ENCODE data around the gene GABRB3. TPM values are rescaled to one million over a fixed set of nuclear protein-coding genes. Genes with fewer than 3 reads are reported as not detected.

GABRB3 gene
- polyA plus RNA-seq, 1 donor: 5.1 TPM

DNA sequence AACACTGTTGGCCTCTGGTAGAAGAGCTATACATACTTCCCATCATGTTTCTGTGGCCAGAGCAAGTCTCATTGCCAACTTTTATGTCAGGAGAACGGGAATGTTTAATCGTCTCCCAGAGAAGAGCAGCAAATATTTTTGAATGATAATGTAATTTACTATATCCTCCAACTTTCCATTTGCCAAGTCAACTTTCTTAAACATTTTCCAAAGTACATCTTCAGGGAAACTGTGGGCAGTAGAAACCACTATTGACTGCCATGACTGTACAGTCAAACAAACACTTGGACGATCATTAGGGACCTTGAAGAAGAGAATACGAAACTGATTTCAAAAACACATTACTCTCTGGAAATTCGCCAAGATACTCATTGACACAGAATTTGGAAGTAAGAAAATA is 201.5 kb downstream of the GABRB3 start:
- H3K4me3 ChIP-seq (ENCODE audit: low read length): no peak overlapping the region
- no CpG with 5 or more reads among the region's 5 CpGs for WGBS (ENCODE audit: insufficient coverage, low lambda C conversion rate)

DNA sequence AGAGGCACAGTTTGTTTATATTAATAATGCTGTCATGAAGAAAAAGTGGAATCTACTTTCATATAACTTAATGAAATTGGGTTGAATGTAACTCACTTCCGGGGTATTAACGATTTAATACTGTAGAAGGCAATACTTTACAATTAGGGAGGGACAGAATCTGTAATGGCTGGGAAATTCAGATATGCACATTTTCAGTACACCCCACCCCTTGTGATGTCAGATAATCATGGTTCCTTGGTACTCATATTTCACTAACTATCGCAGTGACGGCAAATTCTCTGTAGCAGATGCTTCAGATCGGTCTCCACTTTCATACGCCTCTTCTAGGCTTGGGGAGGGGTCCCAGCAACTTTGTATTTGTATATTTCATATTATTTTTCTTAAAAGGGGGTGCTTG is 207.3 kb downstream of the GABRB3 start:
- no peak for DNase-seq
- no peaks in the 10 kb centered on the region for H3K27me3 ChIP-seq (ENCODE audit: control insufficient read depth, insufficient read depth, low read length)
- H3K4me1 ChIP-seq (ENCODE audit: control insufficient read depth, insufficient read depth, low read length): no peaks in the 10 kb centered on the region
- 90% methylated on average over 2 of the region's 6 CpGs for WGBS (ENCODE audit: insufficient coverage, low lambda C conversion rate)
- H3K4me3 ChIP-seq (ENCODE audit: low read length): no peak overlapping the region
- no peak overlapping the region for H3K27ac ChIP-seq (ENCODE audit: low read length)
- H3K36me3 ChIP-seq (ENCODE audit: control insufficient read depth, insufficient read depth, low read length): no peaks in the 10 kb centered on the region
- peaks cover 3% of the 10 kb centered on the region for H3K9me3 ChIP-seq (ENCODE audit: control insufficient read depth, low read depth, low read length)

More for the DNA sequence above, 201.5 kb downstream of the GABRB3 start:
- H3K27ac ChIP-seq (ENCODE audit: low read length): no peak overlapping the region
- no peaks in the 10 kb centered on the region for H3K4me1 ChIP-seq (ENCODE audit: control insufficient read depth, insufficient read depth, low read length)
- H3K27me3 ChIP-seq (ENCODE audit: control insufficient read depth, insufficient read depth, low read length): no peaks in the 10 kb centered on the region
- no peak for DNase-seq
- H3K9me3 ChIP-seq (ENCODE audit: control insufficient read depth, low read depth, low read length): peaks cover 3% of the 10 kb centered on the region
- no peaks in the 10 kb centered on the region for H3K36me3 ChIP-seq (ENCODE audit: control insufficient read depth, insufficient read depth, low read length)

DNA sequence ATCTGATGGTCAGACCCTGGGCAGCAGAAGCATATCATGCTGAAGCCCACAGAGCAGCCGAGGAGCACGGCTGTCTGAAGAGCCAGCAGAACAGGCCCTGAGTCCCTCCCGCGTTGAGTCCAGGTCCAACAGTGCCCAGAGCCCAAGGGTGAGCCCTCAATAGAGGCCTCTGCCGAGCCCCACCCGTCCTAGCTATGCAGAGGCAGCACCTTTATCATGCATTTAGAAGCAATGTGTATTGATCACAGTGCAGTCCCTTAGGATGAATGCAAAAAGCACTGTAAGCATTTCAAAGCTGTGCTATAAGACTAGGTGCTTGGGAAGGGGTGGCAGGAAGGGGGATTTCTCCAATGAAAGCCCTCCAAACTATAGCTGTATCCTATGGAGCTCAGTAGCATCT is 208.5 kb downstream of the GABRB3 start:
- WGBS (ENCODE audit: insufficient coverage, low lambda C conversion rate): no CpG with 5 or more reads among the region's 6 CpGs
- Histone ChIP-seq H3K36me3 (ENCODE audit: control insufficient read depth, insufficient read depth, low read length) (no peaks in the 10 kb centered on the region), H3K4me1 (ENCODE audit: control insufficient read depth, insufficient read depth, low read length) (no peaks in the 10 kb centered on the region), H3K27me3 (ENCODE audit: control insufficient read depth, insufficient read depth, low read length) (no peaks in the 10 kb centered on the region), H3K9me3 (ENCODE audit: control insufficient read depth, low read depth, low read length) (no peaks in the 10 kb centered on the region), H3K27ac (ENCODE audit: low read length) (no peak overlapping the region), H3K4me3 (ENCODE audit: low read length) (no peak overlapping the region)
- DNase-seq: no peak

- DNase-seq: no peak
- 100% methylated on average over 1 of the region's 2 CpGs for WGBS (ENCODE audit: insufficient coverage, low lambda C conversion rate)
- no peaks in the 10 kb centered on the region for H3K27me3 ChIP-seq (ENCODE audit: control insufficient read depth, insufficient read depth, low read length)
These were observed 210.5 kb downstream of the GABRB3 start for GRCh38 chr15:26562336-26562735.

GRCh38 chr15:26561896-26562295 is 211.0 kb downstream of the GABRB3 start:
- WGBS (ENCODE audit: insufficient coverage, low lambda C conversion rate): 100% methylated on average over 2 of the region's 7 CpGs
- Histone ChIP-seq H3K4me3 (ENCODE audit: low read length) (no peak overlapping the region), H3K36me3 (ENCODE audit: control insufficient read depth, insufficient read depth, low read length) (no peaks in the 10 kb centered on the region), H3K4me1 (ENCODE audit: control insufficient read depth, insufficient read depth, low read length) (no peaks in the 10 kb centered on the region), H3K9me3 (ENCODE audit: control insufficient read depth, low read depth, low read length) (no peaks in the 10 kb centered on the region), H3K27me3 (ENCODE audit: control insufficient read depth, insufficient read depth, low read length) (no peaks in the 10 kb centered on the region), H3K27ac (ENCODE audit: low read length) (no peak overlapping the region)
- no peak for DNase-seq

More at GRCh38 chr15:26562336-26562735, 210.5 kb downstream of the GABRB3 start:
- Histone ChIP-seq H3K27ac (ENCODE audit: low read length) (no peak overlapping the region), H3K4me3 (ENCODE audit: low read length) (no peak overlapping the region), H3K4me1 (ENCODE audit: control insufficient read depth, insufficient read depth, low read length) (no peaks in the 10 kb centered on the region), H3K9me3 (ENCODE audit: control insufficient read depth, low read depth, low read length) (no peaks in the 10 kb centered on the region), H3K36me3 (ENCODE audit: control insufficient read depth, insufficient read depth, low read length) (no peaks in the 10 kb centered on the region)

GRCh38 chr15:26561130-26561529 is 211.7 kb downstream of the GABRB3 start:
- Histone ChIP-seq H3K4me1 (ENCODE audit: control insufficient read depth, insufficient read depth, low read length) (no peaks in the 10 kb centered on the region), H3K36me3 (ENCODE audit: control insufficient read depth, insufficient read depth, low read length) (no peaks in the 10 kb centered on the region), H3K27me3 (ENCODE audit: control insufficient read depth, insufficient read depth, low read length) (no peaks in the 10 kb centered on the region), H3K9me3 (ENCODE audit: control insufficient read depth, low read depth, low read length) (no peaks in the 10 kb centered on the region), H3K4me3 (ENCODE audit: low read length) (no peak overlapping the region), H3K27ac (ENCODE audit: low read length) (no peak overlapping the region)
- DNase-seq: no peak
- no CpG with 5 or more reads among the region's 5 CpGs for WGBS (ENCODE audit: insufficient coverage, low lambda C conversion rate)

- no peaks in the 10 kb centered on the region for H3K36me3 ChIP-seq (ENCODE audit: control insufficient read depth, insufficient read depth, low read length)
- no peaks in the 10 kb centered on the region for H3K9me3 ChIP-seq (ENCODE audit: control insufficient read depth, low read depth, low read length)
- H3K4me3 ChIP-seq (ENCODE audit: low read length): no peak overlapping the region
- no peak for DNase-seq
- H3K4me1 ChIP-seq (ENCODE audit: control insufficient read depth, insufficient read depth, low read length): no peaks in the 10 kb centered on the region
- no peaks in the 10 kb centered on the region for H3K27me3 ChIP-seq (ENCODE audit: control insufficient read depth, insufficient read depth, low read length)
- 100% methylated on average over 2 of the region's 3 CpGs for WGBS (ENCODE audit: insufficient coverage, low lambda C conversion rate)
- H3K27ac ChIP-seq (ENCODE audit: low read length): no peak overlapping the region
These were observed 217.0 kb downstream of the GABRB3 start for GRCh38 chr15:26555898-26556297.

- Histone ChIP-seq H3K27ac (ENCODE audit: low read length) (no peak overlapping the region), H3K36me3 (ENCODE audit: control insufficient read depth, insufficient read depth, low read length) (no peaks in the 10 kb centered on the region), H3K27me3 (ENCODE audit: control insufficient read depth, insufficient read depth, low read length) (no peaks in the 10 kb centered on the region), H3K9me3 (ENCODE audit: control insufficient read depth, low read depth, low read length) (no peaks in the 10 kb centered on the region), H3K4me1 (ENCODE audit: control insufficient read depth, insufficient read depth, low read length) (no peaks in the 10 kb centered on the region), H3K4me3 (ENCODE audit: low read length) (no peak overlapping the region)
- WGBS (ENCODE audit: insufficient coverage, low lambda C conversion rate): no CpG with 5 or more reads among the region's 9 CpGs
- DNase-seq: no peak
These were observed 221.4 kb downstream of the GABRB3 start for GRCh38 chr15:26551473-26551872.

DNA sequence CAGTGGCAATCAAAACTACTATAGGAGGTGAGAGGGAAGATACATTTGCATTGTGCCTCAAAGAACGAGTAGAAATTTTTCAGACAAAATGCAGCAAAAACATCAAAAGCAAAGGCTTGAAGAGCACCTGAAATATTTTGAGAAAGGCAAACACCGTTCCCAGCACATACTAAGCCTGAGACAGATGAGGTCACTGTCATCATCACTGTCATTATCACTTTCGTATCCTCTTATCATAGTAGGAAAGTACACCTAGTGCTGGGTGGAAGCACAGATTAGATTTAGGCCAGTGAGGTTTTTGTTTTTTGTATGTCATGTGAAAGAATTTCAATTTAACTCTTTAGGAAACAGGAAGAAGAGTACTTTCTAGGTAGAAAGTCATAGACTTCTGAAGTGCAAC is 222.0 kb downstream of the GABRB3 start:
- WGBS (ENCODE audit: insufficient coverage, low lambda C conversion rate): 50% methylated on average over 1 of the region's 3 CpGs
- Histone ChIP-seq H3K27ac (ENCODE audit: low read length) (no peak overlapping the region), H3K9me3 (ENCODE audit: control insufficient read depth, low read depth, low read length) (no peaks in the 10 kb centered on the region)

DNA sequence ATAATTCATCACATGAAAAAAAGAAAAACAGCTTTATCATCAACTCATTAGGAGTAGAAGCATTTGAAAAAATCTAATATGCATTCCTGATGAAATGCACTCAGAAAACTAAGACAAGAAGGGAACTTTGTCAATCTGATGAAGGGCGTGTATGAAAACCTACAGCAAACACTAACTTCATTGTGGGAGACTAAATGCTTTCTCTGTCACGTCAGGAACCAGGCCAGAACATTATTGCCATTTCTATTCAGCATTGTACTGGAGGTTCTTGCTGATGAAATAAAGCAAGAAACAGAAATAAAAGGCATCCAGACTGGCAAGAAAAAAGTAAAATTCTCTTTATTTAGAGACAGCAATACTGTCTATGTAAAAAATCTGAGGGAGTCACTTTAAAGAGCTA is 235.2 kb downstream of the GABRB3 start:
- no peaks in the 10 kb centered on the region for H3K9me3 ChIP-seq (ENCODE audit: control insufficient read depth, low read depth, low read length)
- no peak overlapping the region for H3K27ac ChIP-seq (ENCODE audit: low read length)
- no peak overlapping the region for H3K4me3 ChIP-seq (ENCODE audit: low read length)
- H3K36me3 ChIP-seq (ENCODE audit: control insufficient read depth, insufficient read depth, low read length): no peaks in the 10 kb centered on the region
- H3K4me1 ChIP-seq (ENCODE audit: control insufficient read depth, insufficient read depth, low read length): no peaks in the 10 kb centered on the region
- WGBS (ENCODE audit: insufficient coverage, low lambda C conversion rate): no CpG with 5 or more reads among the region's 2 CpGs
- H3K27me3 ChIP-seq (ENCODE audit: control insufficient read depth, insufficient read depth, low read length): no peaks in the 10 kb centered on the region
- DNase-seq: no peak

More for the DNA sequence above, 222.0 kb downstream of the GABRB3 start:
- Histone ChIP-seq H3K36me3 (ENCODE audit: control insufficient read depth, insufficient read depth, low read length) (no peaks in the 10 kb centered on the region), H3K27me3 (ENCODE audit: control insufficient read depth, insufficient read depth, low read length) (no peaks in the 10 kb centered on the region), H3K4me1 (ENCODE audit: control insufficient read depth, insufficient read depth, low read length) (no peaks in the 10 kb centered on the region), H3K4me3 (ENCODE audit: low read length) (no peak overlapping the region)
- DNase-seq: no peak

DNA sequence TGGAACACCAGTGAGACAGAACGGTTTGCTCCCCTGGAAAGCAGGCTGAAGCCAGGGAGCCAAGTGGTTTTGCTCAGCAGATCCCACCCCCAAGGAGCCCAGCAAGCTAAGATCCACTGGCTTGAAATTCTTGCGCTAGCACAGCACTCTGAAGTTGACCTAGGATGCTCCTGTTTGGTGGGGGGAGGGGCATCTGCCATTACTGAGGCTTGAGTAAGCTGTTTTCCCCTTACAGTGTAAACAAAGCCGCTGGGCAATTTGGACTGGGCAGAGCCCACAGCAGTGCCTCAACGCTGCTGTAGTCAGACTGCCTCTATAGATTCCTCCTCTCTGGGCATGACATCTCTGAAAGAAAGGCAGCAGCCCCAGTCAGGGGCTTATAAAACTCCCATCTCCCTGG is 241.4 kb downstream of the GABRB3 start:
- no CpG with 5 or more reads among the region's 4 CpGs for WGBS (ENCODE audit: insufficient coverage, low lambda C conversion rate)
- H3K36me3 ChIP-seq (ENCODE audit: control insufficient read depth, insufficient read depth, low read length): no peaks in the 10 kb centered on the region

More for the DNA sequence above, 241.4 kb downstream of the GABRB3 start:
- H3K27ac ChIP-seq (ENCODE audit: low read length): no peak overlapping the region
- no peaks in the 10 kb centered on the region for H3K27me3 ChIP-seq (ENCODE audit: control insufficient read depth, insufficient read depth, low read length)
- no peaks in the 10 kb centered on the region for H3K9me3 ChIP-seq (ENCODE audit: control insufficient read depth, low read depth, low read length)
- H3K4me3 ChIP-seq (ENCODE audit: low read length): no peak overlapping the region
- H3K4me1 ChIP-seq (ENCODE audit: control insufficient read depth, insufficient read depth, low read length): no peaks in the 10 kb centered on the region
- DNase-seq: no peak
